ENCODE measurements around the gene LPP.

The LPP gene

DNA sequence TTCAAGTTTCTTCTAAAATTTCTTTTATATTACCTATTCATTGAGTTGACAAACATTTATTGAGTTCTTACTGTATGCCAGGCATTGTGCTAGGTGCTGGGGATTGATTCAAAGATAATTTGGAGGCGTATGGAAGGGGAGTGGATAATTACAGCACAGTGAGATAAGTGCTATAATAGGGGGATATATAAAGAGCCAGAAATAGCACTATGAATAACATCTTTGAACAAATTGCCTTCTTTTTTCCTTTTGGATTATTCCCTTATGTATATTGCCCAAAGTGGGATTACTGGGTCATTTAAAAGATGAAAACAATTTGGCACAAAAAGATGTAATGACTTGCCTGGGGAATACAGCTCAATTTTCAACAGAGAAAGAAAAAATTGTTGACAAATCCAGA is 64.6 kb downstream of the LPP start:
- H3K4me1 Mint-ChIP-seq (ENCODE audit: low read depth), result peaks cover 16% of the 10 kb centered on the region
- DNase-seq (ENCODE audit: low spot score), result no peak
- no peaks in the 10 kb centered on the region for H3K27me3 Mint-ChIP-seq (ENCODE audit: low read depth)
- no peak overlapping the region for H3K4me3 Mint-ChIP-seq
- H3K27ac Mint-ChIP-seq, result no peak overlapping the region
- no peaks in the 10 kb centered on the region for H3K9me3 Mint-ChIP-seq
- H3K36me3 Mint-ChIP-seq (ENCODE audit: low read depth), result peaks cover 16% of the 10 kb centered on the region

DNA sequence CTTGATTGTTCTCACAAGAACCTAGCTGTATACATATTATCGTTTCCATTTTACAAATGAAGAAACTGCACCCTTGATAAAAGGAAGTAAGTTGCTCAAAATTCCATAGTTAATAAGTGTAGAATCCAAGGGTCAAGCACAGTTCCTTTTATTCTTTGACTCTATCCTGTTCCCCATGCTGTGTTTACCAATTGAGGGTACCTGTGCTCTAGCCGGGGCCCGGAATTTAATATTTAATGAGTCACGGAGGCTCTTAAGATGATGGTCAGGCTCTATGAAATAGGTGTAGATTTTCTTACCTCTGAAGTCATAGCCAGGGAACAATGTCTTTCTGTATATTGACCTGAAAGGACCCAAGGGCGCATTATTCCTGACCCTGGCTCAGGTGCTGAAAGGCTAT is 65.2 kb downstream of the LPP start:
- DNase-seq (ENCODE audit: low spot score), result no peak
- H3K9me3 Mint-ChIP-seq, result no peaks in the 10 kb centered on the region
- peaks cover 15% of the 10 kb centered on the region for H3K36me3 Mint-ChIP-seq (ENCODE audit: low read depth)
- H3K4me3 Mint-ChIP-seq, result no peak overlapping the region
- H3K27me3 Mint-ChIP-seq (ENCODE audit: low read depth), result no peaks in the 10 kb centered on the region
- no peak overlapping the region for H3K27ac Mint-ChIP-seq
- peaks cover 16% of the 10 kb centered on the region for H3K4me1 Mint-ChIP-seq (ENCODE audit: low read depth)

DNA sequence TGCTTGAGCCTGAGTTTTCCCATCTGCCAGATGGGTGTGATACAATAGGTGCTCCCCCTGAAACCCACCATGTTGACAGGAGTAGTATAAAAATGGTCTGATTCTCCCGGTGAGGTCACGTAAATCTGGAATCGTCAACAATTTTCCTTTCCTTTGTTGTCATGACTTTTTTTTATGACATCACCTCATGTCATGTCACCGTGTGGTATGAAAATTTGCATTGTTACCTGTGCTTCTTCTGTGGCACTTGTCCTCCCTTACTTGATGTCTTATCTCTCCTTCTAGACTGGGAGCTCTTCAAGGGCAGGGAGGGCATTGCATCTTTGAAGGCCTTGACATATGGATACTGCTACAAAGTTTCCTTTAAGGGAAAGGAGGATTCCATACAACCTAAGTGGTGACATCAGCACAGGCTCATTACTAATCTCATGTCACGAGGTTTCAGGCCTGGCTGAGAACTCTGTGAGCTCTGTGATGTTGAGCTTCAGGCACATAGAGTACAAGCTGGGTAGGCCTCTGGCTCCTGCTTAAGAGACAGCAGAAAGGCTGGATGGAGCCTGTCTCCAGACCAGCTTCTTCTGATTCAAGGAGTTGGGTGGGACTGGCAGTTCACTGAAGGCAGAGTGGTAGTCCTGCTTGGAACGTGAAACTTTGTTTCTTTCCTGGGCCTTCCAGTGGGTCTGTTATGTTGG is 66.3 kb downstream of the LPP start:
- no peaks in the 10 kb centered on the region for H3K9me3 Mint-ChIP-seq

DNA sequence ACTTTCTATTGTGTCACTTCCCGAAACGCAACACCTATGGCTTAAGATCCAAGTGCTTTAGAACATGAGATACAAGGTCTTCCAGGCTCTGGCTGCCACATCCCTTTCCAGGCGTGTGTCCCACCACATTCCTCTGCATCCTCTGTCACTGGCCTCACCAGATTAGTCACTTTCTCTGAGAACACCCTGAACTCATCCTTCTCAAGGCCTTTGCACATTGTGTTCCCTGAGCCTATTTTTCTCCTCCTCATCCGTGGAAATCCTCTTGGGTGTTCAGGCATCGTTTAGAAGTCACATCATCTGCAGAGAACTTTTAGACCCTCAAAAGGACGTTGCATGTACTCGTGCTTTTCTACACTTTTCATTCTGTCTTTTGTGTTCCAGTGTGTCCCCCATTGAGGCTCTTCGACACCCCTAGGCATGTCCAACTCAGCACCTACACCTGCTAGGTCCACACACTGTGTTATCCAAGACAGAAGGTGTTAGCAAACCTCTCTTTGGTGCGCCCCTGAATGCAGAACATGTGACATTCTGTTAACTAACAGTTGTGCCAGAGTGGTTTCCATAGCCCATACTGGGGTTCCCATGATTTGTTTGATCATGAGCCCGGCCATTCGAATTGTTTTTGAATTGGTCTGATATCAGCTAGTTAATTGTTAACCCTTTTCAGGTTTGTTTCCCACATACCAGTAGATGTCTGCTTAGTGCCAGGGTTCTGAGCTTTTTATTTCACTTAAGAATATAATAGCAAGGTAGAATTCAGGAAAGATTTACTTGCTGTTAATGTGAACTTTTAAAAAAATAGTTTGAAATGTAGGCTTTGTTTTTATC is 67.2 kb downstream of the LPP start:
- Mint-ChIP-seq H3K4me3 (no peak overlapping the region), H3K9me3 (no peaks in the 10 kb centered on the region), H3K27ac (no peak overlapping the region), H3K27me3 (ENCODE audit: low read depth) (no peaks in the 10 kb centered on the region), H3K36me3 (ENCODE audit: low read depth) (peaks cover 18% of the 10 kb centered on the region), H3K4me1 (ENCODE audit: low read depth) (peaks cover 16% of the 10 kb centered on the region)
- no peak for DNase-seq (ENCODE audit: low spot score)

More for the DNA sequence above, 66.3 kb downstream of the LPP start:
- Mint-ChIP-seq H3K4me1 (ENCODE audit: low read depth) (peaks cover 16% of the 10 kb centered on the region), H3K27me3 (ENCODE audit: low read depth) (no peaks in the 10 kb centered on the region), H3K36me3 (ENCODE audit: low read depth) (peaks cover 13% of the 10 kb centered on the region), H3K4me3 (no peak overlapping the region), H3K27ac (no peak overlapping the region)
- no peak for DNase-seq (ENCODE audit: low spot score)

DNA sequence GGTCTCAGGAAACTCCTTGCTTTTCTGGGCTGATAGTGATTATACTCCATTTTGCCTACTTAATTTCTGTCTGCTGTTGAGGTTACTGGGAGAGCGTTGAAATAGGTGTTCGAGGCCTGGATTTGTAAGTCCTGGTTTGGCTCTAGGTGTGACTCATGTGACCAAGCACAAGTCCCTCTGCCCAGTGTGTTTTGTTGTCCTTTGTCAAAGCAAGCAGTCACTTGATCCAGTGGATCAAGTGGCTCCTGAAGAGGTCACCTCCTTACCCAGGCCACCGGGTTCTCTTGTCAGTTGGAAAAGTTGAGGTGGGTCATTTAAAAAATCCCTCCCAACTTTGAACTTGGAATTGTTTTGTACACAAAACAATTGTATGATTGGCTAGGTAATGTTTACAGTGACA is 70.0 kb downstream of the LPP start:
- H3K9me3 Mint-ChIP-seq, result no peaks in the 10 kb centered on the region
- DNase-seq (ENCODE audit: low spot score), result no peak
- peaks cover 5% of the 10 kb centered on the region for H3K4me1 Mint-ChIP-seq (ENCODE audit: low read depth)
- H3K27me3 Mint-ChIP-seq (ENCODE audit: low read depth), result no peaks in the 10 kb centered on the region
- H3K4me3 Mint-ChIP-seq, result no peak overlapping the region
- H3K27ac Mint-ChIP-seq, result no peak overlapping the region
- H3K36me3 Mint-ChIP-seq (ENCODE audit: low read depth), result peaks cover 24% of the 10 kb centered on the region

DNA sequence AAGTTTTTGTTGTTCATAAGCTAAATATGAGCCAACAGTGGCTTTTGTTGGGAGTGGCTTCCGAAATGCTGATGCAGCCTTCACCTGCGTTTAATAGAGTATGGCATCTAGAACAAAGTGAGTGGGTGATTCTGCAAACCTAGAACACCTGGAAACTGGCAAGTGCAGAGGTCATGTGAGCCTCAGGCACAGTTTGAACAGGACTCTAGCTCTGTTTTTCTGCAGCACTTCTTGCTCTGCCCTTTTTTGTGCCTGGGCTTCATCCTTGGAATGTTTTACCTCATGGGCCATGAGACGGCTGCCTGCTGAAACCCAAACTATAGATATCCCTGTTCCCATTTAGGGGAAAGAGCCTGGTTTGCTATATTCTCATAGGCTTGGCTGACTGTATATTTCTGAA is 73.5 kb downstream of the LPP start:
- DNase-seq (ENCODE audit: low spot score), result no peak
- H3K36me3 Mint-ChIP-seq (ENCODE audit: low read depth), result peaks cover 17% of the 10 kb centered on the region
- H3K27ac Mint-ChIP-seq, result no peak overlapping the region
- no peaks in the 10 kb centered on the region for H3K9me3 Mint-ChIP-seq
- H3K4me3 Mint-ChIP-seq, result no peak overlapping the region
- no peaks in the 10 kb centered on the region for H3K27me3 Mint-ChIP-seq (ENCODE audit: low read depth)
- H3K4me1 Mint-ChIP-seq (ENCODE audit: low read depth), result peaks cover 2% of the 10 kb centered on the region

DNA sequence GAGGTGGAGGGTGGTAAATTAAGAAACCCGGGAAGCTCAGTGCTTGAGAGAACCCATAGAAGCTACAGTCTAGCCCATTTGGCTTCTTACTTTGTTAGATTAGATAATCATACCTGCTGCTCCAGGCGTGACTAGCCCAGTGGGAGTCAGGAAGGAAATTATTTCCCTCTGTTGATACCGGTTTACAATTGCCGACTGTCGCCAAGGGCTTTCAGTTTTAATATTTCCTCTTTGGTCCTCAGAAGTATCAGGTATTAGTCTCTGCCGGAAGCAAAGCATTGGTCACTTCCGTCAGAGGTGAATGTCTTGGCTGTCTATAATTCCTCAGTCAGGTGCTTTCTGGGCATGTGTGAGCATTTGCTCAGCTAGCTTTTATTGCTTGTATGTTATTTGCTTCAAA is 75.2 kb downstream of the LPP start:
- Mint-ChIP-seq H3K4me1 (ENCODE audit: low read depth) (peaks cover 3% of the 10 kb centered on the region), H3K27ac (no peak overlapping the region), H3K9me3 (no peaks in the 10 kb centered on the region), H3K27me3 (ENCODE audit: low read depth) (no peaks in the 10 kb centered on the region), H3K36me3 (ENCODE audit: low read depth) (peaks cover 21% of the 10 kb centered on the region), H3K4me3 (no peak overlapping the region)
- no peak for DNase-seq (ENCODE audit: low spot score)

DNA sequence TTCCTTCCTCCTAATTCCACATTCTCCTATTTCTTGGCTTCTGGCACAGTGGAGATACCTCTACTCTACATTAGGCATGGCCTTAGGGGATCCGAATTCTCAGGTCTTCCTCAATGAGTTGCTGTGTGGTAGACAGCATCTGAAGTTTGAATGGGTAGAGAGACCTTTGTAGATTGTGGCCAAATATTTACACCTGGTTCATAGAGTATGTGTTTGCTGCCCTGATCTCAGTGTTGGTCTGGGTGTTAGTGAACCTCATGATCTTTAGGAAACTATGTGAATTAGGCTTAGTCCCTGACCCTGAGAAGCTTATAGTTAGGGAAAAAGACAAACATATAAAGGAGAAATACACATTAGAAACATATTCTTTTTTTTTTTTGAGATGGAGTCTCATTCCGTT is 75.8 kb downstream of the LPP start:
- H3K27me3 Mint-ChIP-seq (ENCODE audit: low read depth), result no peaks in the 10 kb centered on the region
- DNase-seq (ENCODE audit: low spot score), result no peak
- H3K36me3 Mint-ChIP-seq (ENCODE audit: low read depth), result peaks cover 24% of the 10 kb centered on the region
- H3K9me3 Mint-ChIP-seq, result no peaks in the 10 kb centered on the region
- H3K4me1 Mint-ChIP-seq (ENCODE audit: low read depth), result peaks cover 6% of the 10 kb centered on the region
- H3K4me3 Mint-ChIP-seq, result no peak overlapping the region
- no peak overlapping the region for H3K27ac Mint-ChIP-seq

DNA sequence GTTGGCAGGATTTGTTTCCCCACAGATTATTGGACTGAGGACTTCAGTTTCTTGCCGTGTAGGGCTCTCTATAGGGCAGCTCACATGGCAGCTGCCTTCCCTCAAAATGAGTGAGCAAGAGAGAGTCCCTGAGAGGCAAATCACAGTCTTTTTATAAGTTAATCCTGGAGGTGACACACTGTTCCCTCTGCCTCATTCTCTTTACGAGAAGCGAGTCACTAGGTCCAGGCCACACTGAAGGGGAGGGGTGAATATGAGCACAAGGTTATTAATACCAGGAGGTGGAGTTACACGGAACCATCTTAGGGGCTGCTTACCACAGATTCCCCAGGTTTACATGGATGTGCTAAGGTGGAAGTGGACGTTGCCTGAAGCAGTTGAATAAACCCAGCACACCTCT is 77.0 kb downstream of the LPP start:
- Mint-ChIP-seq H3K9me3 (no peaks in the 10 kb centered on the region), H3K27me3 (ENCODE audit: low read depth) (no peaks in the 10 kb centered on the region), H3K36me3 (ENCODE audit: low read depth) (peaks cover 26% of the 10 kb centered on the region), H3K27ac (no peak overlapping the region), H3K4me3 (no peak overlapping the region), H3K4me1 (ENCODE audit: low read depth) (peaks cover 6% of the 10 kb centered on the region)
- no peak for DNase-seq (ENCODE audit: low spot score)

DNA sequence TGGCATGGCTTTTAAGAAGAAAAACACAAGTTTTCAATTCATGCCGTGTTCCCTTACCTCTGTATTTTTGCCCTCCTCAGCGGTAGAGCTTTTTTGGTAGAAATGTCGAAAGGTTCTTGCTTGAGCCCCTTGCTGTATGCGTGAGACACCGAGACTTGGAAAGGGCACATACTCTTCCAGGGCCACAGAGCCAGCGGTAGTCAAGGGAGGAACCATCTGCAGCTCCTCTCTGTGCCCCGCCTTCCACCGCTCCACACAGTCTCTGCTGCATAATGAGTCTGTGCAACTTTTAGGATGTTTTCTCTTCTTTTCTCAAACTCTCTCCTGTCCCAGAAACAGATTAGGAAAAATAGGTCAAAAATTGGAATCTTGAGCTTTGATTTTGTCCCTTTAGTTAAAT is 77.5 kb downstream of the LPP start:
- Mint-ChIP-seq H3K27ac (no peak overlapping the region), H3K9me3 (no peaks in the 10 kb centered on the region), H3K36me3 (ENCODE audit: low read depth) (peaks cover 28% of the 10 kb centered on the region), H3K4me3 (no peak overlapping the region), H3K4me1 (ENCODE audit: low read depth) (peaks cover 8% of the 10 kb centered on the region), H3K27me3 (ENCODE audit: low read depth) (no peaks in the 10 kb centered on the region)
- DNase-seq (ENCODE audit: low spot score), result no peak

DNA sequence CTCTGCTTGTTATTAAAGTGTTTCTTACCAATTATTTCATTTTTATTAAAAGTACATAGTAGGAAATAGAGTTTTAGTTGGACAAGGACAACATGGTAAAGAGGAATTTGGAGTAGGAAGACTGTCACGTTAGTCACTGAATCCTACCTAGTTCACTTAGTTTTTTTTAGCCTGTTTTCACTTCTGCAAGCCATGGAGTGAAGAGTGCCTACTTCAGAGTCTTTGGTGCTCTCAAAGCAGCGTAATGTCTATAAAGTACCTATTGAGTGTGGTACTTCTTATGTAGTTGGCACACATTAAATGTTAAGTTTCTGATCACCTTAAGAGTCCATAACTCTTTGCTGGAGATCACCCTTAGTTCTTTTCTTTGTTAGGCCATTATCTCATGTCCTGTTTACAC is 78.7 kb downstream of the LPP start:
- Mint-ChIP-seq H3K36me3 (ENCODE audit: low read depth) (peaks cover 25% of the 10 kb centered on the region), H3K4me1 (ENCODE audit: low read depth) (peaks cover 15% of the 10 kb centered on the region), H3K27me3 (ENCODE audit: low read depth) (no peaks in the 10 kb centered on the region), H3K27ac (no peak overlapping the region), H3K4me3 (no peak overlapping the region), H3K9me3 (no peaks in the 10 kb centered on the region)
- DNase-seq (ENCODE audit: low spot score), result no peak

DNA sequence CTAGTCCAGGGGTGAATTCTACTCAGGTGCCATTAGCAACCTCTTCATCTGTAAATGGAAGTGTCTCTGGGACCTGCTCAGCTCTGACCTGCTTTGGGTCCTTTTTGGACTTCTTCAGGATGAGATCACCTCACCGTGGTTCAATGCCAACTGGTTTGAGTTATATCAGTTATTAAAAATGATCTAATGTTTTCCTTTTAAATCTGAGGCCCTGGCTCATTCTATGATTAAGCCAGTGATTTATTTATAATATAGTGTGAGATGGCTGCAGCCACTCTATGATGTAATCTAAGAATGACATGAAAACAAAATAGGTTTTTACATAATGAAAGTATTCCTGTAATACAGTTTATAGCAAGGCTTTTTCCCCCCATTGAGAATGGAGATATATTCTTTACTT is 79.4 kb downstream of the LPP start:
- H3K4me1 Mint-ChIP-seq (ENCODE audit: low read depth), result peaks cover 19% of the 10 kb centered on the region
- no peak overlapping the region for H3K4me3 Mint-ChIP-seq
- no peak for DNase-seq (ENCODE audit: low spot score)
- H3K9me3 Mint-ChIP-seq, result no peaks in the 10 kb centered on the region
- H3K27ac Mint-ChIP-seq, result no peak overlapping the region
- no peaks in the 10 kb centered on the region for H3K27me3 Mint-ChIP-seq (ENCODE audit: low read depth)
- H3K36me3 Mint-ChIP-seq (ENCODE audit: low read depth), result peaks cover 25% of the 10 kb centered on the region

DNA sequence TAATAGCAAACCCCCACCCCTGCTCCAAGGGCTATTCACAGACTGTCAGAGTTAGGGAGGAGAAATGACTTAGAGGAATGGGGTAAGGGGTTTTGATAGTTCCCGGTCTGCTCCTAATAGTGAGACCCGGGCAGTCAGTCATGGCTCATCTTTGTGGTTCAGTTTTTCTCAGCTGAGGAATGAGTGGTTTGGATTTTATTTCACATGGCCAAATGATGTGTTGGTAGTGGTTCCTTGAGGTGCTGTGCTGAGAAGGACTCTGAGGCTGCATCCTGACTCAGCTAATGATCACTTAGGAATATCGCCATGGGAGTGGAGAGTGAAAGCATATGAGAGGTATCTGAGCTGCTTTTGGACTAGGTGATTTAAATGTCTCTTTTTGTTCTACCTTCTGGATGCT is 80.2 kb downstream of the LPP start:
- Mint-ChIP-seq H3K36me3 (ENCODE audit: low read depth) (peaks cover 23% of the 10 kb centered on the region), H3K4me1 (ENCODE audit: low read depth) (peaks cover 20% of the 10 kb centered on the region), H3K27ac (no peak overlapping the region), H3K9me3 (no peaks in the 10 kb centered on the region), H3K27me3 (ENCODE audit: low read depth) (no peaks in the 10 kb centered on the region), H3K4me3 (no peak overlapping the region)
- DNase-seq (ENCODE audit: low spot score), result no peak

DNA sequence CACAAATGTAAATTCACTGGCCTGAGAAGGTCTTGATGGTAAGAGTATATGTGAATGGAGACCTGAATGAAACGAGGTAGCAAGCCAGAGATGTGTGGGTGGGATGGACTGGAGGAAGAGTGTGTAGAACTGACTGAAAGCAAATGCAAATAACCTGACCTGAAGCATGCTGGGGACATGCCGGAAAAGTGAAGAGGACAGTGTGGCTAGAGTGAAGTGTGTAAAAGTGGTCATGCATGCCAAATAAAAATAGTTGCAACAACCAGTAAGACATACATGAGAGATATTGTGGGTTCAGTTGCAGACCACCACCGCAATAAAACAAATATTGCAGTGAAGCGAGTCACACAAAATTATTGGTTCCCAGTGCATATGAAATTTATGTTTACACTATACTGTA is 82.3 kb downstream of the LPP start:
- DNase-seq (ENCODE audit: low spot score), result no peak
- H3K36me3 Mint-ChIP-seq (ENCODE audit: low read depth), result peaks cover 28% of the 10 kb centered on the region
- H3K4me3 Mint-ChIP-seq, result no peak overlapping the region
- H3K4me1 Mint-ChIP-seq (ENCODE audit: low read depth), result peaks cover 20% of the 10 kb centered on the region
- H3K27me3 Mint-ChIP-seq (ENCODE audit: low read depth), result no peaks in the 10 kb centered on the region
- no peak overlapping the region for H3K27ac Mint-ChIP-seq
- H3K9me3 Mint-ChIP-seq, result no peaks in the 10 kb centered on the region
